NCI-H345 treated with DMSO at 0.1 percent for 48 hours (cell line): Measurements from ENCODE around the gene RAD51AP2.
"Not testable (repeated sequence)": the region's sequence is repeated elsewhere in the genome, so short reads cannot be mapped to it uniquely, and the experiment has no call there.

ENCODE experiments used
- DNase-seq: peaks from one replicate; lab custom pipeline; 2025; ENCODE audit not compliant: unreplicated experiment; lab: John Stamatoyannopoulos, UW

The RAD51AP2 gene

DNA sequence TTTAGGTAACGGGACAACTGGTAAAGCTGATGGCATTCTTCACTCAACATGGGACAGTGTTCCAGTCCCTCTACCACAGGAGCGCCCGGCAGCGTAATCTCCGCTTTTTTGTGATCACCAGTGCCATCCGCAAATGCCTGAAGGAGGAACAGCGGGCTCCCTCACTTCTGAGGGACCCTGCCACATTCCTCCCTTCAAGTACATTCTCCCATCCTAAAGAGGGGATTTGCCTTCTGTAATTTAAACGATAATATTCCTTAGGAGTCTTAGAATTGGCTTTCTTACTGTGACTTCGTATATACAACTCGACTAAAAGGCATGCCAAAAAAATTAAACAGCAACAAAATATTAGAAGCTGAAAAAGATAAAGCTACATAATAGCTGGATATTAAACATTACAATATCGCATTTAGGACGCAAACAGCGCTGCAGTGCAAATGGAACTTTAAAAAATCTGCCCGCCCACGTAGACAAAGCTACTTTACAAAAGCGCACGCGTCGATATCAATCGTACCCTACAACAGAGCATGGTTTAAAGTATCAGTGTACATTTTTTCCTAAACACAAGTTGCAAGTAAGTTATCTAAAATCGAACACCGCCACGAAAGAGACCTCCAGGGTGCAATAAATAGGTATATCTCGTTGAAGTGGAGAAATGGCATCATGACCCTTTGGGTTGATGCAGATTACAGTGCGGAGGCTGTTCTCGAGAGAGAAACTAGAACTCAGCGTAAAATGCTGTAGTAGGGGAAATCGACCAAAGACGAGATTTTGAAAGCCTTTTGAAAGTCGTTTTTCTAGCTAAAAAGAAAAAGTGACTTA is 20.0 kb upstream of the RAD51AP2 start:
- no peak for DNase-seq

DNA sequence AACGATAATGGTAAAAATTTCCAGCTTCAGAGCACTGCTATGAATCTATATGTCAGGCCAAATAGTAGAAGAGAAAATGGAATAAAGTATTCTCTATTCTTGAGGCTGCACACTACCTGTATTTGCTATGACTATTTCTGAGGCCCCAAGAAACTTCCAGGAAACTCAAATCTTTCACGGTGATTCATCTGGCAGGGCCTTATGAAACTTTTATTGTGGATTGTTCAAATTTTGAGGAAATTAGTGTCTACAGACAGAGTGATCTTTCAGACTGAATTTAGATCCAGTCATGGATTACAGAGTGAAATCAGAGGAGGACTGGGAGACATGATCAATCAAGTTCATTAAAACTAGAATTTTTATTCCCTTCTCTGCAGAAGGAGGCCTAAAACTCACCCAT is 18.2 kb upstream of the RAD51AP2 start:
- DNase-seq, result no peak

DNA sequence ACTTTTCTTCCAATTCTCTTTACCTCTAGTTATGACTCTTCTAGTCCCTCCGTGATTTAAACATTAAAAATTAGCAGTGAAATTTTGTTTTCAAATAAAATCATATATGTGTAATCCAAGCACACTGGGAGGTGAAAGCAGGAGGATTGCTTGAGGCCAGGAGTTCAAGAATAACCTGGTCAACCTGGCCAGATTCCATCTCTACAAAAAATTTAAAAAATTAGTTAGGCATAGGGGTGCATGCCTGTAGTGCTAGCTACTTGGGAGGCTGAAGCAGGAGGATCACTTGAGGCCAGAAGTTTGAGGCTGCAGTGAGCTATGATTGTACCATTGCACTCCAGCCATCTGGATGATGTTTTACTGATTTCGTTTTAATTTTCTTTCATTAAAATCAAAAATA is 15.3 kb upstream of the RAD51AP2 start:
- no peak for DNase-seq

DNA sequence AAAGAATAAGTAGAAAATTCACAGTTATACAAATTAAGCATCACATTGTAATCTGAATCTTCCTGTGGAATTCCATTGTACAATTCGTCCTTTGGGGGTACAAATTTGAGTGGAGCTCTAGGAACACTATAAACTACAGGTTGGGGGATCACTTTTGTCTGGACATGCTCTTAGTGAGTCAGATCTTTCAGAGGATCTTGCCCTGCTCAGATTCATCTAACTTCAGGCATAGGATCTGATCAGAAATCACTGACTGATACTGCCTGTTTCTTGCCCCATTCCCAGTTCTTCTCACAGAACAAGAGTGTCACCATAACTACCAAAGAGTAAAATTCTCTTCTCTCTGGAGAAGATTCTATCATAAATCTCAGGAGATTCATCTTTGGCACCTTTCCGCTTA is 11.5 kb upstream of the RAD51AP2 start:
- DNase-seq, result no peak

DNA sequence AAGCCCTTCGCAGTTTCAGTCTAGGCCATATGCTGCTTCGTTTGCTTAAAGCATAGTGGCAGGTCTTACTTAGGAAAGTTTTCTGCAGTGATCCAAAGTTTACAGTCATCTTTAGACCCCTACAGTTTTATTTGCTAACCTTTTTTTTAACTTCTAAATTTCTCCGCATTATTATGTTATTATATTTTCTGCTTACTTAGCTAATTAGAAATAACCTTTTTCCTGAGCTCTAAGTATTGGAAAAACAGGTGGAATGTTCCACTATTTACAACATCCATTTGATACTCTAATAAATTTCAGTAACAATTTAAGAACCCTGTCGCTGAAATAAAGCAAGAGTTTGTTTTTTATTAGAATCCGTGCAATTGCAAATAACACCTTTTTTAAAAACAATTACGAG is 4.1 kb upstream of the RAD51AP2 start:
- no peak for DNase-seq

DNA sequence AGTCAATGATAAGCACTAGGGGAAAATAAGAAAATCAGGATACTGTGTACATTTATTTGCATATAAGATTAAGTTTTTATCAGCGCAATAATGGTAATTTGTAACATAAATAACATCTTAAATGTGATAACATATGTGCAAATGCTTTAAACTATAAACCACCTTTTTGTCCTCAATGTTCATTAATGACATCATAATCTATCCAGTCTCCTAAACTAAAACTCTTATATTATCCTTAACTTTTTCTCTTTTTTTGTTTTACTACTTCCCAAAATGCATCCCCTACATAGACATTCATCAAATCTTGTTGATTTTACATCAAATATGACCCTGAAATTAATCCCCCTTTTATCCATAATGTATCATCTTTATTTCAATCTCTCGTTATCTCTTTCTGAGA is 3.4 kb upstream of the RAD51AP2 start:
- no peak for DNase-seq

DNA sequence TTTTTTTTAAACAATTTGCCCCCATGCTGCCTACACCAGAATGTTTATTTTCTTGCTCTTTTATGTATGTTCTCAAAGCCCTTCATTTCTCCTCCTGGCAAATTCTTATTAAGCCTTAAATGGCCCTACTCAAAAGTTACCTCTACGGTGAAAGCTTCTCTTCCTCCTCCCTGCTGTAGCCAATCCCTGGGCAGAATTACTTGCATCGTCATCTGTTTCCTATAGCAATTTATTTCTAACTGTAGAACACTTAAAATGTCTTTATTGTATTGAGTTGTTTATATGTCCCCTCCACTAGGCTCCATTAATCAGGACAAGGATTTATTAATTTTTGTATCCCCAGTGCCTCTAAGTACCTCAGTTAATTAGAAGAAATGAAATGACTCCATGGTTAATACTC is 2.5 kb upstream of the RAD51AP2 start:
- DNase-seq, result no peak

DNA sequence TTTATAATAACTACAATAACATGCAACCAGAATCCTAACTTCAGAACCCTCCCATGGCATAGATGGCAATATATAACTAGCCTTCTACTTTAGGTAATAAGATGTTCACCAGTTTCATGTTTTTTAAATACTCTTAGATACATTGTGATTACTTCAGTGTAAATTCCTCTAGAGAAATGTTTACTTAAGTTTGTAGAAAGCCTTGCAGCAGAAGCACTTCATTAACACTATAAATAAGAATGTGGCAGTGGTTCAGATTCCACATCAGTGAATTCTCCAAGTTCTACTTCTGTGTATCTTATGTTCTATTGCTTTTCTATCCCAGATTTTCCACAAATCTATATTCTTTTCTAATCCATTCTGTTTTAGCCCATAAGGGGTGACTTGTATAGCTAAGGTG is 1.2 kb upstream of the RAD51AP2 start:
- DNase-seq, result no peak

DNA sequence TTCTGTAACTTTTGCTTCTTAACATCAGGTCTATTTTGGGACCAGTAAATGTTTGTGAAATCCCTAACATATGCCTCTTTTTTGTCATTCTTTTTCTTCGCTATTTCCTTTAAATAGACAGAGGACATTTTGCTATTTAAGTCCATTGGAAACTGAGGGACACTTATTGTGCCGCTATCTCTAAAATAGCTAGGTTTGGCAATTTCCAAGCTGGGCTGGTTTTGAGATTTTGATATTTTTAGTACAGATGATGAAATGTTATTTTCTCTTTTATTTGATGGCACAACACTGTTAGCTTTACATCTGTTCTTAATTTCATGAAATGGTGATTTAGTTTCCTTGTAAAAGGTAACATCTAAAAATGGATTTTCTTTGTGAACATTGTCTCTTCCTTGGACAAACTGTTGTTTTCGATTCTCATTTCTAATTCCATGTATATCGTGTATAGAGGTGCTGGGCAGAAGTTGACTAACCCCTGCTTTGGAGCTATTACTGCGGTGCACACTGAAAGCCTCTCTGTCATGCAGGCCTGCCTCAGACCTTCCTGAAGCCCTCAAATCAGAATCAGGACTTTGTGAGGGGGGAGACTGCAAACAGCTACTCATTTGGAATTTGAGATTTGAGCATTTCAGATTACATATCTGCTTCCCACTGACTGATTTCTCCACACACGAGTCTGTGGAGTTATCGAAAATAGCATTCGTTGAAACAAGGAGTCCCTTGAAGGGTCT is 594 bp downstream of the RAD51AP2 start:
- DNase-seq, result no peak

DNA sequence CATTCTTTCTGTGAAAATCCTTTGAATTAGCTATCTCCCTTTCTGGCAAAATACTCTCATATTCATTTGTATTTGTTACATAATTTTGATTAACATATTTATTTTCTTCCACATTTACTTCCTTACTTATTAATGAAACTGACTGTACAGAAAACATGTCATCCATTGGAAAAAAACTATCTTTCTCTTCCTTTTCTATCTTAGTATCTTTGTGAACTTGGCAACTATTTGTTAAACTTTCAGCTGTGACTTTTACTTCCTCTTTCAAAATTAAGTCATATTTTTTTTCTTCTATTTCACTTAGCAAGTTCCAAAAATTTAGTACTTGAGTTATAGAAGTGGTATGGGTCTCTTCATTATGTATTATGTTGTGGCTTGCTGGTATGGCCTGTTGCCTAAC is 2.6 kb downstream of the RAD51AP2 start:
- no peak for DNase-seq

DNA sequence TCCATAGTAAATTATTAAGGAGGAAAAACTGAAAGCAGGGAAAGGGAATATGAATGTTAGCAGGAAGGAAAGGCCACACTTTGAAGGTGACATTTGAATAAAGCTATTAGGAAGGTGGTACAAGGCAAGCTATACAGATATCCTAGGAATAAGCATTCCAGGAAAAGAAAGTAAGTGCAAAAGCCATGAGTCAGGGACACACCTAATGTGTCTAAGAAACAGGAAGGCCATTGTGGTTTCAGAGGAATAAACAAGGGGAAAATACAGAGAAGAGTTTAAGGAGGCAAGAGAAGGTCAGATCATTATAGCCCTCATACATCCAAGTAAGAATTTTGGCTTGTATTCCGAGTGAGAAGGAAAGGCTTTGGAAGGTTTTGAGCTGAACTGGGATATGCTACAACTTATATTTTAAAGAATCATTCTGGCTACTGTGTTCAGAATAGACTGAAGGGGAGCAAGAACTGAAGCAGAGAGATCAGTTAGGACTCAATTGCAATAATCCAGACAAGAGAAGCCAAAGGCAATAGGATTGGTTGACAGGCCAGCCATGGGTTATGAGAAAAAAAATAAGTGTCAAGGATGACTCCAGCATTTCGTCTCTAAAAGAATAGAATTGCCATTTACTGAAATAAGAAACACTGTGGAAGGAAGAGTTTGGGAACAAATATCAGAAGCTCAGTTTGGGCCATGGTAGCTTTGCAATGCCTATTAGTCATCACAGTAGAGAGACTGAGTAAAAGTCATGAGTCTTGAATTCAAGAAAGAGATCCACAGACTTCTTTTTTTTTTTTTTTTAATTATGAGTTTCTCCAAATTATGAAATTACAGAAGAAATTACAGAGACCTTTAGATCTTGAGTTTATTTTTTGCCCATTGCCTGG is 11.3 kb downstream of the RAD51AP2 start:
- no peak for DNase-seq

DNA sequence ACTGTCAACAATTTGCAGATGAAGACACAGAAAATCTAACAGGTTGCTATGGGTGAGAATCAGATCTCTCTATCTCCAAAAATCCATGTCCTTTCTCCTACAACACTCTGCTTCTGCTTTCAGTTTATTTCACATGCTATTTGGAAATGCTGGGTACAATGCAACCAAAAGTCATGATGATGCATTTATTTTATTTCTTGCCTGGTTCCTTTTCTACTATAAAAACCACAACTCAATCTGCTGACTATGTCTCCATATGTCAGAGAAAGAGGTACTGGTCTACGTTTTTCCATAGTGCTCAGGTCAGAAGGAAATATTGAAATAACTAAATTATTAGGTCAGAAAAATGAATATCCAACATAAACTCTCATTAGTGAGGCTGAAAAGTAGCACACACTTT is 20.5 kb downstream of the RAD51AP2 start:
- DNase-seq, result no peak

DNA sequence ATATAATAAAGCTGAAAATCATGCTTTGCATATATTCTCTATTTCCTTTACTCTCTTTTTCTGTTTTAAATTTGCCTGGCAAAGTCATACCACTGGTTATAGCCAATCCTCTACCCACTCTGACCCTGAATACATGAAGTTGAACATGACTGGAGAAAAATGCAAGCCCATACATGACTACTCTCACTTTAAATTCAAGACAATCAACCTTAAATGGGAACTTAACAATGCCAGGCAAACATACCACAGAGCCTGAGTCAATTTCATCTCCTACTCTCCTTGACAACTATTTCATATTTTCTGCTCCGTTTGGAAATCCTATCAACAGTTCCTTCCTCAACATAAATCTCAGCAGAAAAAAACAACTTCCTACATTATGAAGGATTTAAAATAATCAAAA is 22.6 kb downstream of the RAD51AP2 start:
- DNase-seq, result no peak

DNA sequence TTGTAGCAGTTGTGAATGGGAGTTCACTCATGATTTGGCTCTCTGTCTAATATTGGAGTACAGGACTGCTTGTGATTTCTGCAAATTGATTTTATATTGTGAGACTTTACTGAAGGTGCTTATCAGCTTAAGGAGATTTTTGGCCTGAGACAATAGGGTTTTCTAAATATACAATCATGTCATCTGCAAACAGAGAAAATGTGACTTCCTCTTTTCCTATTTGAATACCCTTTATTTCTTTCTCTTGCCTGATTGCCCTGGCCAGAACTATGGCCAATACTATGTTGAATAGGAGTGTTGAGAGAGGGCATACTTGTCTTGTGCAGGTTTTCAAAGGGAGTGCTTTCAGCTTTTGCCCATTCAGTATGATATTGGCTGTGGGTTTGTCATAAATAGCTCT is 28.1 kb downstream of the RAD51AP2 start:
- not testable (repeated sequence) for DNase-seq

DNA sequence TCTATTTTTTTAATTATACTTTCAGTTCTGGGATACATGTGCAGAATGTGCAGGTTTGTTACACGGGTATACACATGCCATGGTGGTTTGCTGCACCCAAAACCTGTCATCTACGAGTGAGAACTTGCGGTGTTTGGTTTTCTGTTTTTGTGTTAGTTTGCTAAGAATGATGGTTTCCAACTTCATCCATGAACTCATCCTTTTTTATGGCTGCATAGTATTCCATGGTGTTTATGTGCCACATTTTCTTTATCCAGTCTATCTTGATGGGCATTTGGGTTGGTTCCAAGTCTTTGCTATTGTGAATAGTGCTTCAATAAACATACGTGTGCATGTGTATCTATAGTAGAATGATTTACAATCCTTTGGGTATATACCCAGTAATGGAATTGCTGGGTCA is 29.6 kb downstream of the RAD51AP2 start:
- DNase-seq, result not testable (repeated sequence)

DNA sequence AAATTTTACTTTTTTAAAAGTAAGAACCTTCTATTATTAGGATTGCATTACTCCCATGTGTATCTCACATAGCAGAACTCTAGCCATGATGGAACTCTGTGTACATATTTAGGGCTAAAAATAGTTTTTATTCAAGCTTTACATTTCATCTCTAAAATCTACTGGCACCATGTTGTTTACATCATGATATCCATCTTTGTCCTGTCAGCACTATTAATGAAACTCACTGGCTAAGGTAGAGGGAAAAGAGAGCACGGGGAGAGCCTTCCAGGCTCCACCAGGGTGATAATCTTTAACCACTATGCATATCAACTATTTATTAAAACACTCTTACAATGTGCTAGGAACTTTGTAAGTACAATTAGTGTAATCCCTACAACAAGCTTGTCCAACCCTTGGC is 34.7 kb downstream of the RAD51AP2 start:
- no peak for DNase-seq

DNA sequence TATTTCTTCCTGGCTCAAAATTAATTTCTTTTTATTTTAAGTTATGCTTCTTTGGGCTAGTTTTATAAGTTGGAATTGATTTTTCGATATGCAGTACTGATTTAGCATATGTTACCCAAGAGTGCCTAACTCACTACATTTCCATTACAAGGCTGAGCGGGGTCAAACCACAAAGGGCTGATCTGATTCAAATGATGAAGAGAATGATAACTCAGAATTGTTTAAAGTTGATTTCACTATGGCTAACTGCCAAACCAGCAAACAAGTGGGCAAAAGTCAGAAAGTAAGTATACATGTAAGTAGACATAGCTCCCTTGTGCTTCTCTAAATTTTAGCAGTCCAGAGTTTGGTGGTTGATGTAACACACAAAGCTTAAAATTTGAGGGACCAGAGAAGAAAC is 35.6 kb downstream of the RAD51AP2 start:
- no peak for DNase-seq

DNA sequence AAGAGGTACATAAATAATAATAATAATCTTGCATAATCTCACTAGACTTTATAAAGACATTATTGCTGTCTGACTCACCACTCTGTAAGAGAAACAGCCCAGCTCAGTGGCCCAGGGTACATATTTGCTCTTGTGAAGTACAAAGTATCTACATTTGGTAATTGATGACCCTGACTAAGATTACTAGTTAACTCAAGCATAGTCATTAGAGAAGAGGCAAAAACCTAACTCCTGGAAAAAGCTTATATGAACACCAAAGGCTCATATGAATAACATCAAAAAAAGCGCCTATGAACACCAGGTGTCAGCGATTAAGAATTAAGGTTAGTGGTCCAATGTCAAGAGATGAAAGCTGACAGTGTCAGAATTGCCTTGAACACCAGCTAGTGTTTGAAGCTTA is 38.4 kb downstream of the RAD51AP2 start:
- DNase-seq, result no peak

DNA sequence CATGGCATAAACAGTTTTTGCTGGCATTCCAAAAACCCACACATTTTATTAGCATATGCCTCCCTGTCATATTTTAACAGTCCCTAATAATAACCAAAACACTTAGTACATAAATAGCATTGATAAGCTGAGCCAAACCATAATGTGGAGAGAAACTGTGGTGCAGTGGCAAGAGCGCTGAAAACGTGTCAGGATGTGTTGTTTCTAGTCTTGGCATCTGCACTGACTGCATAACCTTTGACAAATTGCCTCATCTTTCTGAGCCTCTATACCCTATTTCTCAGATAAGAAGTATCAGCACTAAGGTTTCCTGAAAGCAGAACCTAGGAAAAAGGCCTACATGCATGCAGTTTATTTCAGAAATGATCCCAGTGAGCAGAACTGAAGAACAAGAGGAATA is 41.4 kb downstream of the RAD51AP2 start:
- no peak for DNase-seq

DNA sequence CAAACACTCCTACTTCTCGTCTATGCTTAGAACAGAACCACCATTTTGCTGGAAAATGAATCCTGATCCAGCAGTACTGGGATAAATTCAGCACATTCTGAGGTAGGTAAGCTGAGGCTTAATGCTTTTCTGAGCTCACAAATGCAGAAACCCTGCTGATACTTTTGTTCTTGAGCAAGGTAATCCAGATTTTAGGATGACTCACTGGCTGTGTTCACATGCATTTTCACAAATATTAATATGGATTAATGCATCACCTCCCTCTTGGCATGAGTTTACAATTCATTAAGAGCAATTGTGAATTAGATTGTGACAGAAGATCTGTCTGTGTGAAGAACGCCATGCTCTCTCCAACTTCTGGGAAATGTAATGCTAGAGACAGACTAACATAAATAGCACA is 42.2 kb downstream of the RAD51AP2 start:
- DNase-seq, result no peak

DNA sequence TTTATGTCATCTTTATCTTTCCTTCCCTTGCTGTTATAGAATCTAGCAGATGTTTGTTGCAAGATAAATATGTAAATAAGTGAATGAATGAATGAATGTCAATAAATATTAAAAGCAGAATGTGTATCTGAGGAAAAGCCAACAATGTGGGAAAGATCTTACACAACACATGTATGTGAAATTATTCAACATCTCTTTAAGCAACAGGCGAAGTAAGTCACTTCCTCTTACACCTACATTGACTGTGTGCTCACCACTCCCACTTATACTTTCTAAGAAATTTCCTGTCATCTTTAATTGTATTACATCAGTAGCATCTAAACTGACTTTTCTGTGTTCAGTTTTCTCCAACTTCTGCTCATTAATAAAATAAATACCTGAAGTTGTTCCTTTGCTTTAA is 43.0 kb downstream of the RAD51AP2 start:
- DNase-seq, result no peak

DNA sequence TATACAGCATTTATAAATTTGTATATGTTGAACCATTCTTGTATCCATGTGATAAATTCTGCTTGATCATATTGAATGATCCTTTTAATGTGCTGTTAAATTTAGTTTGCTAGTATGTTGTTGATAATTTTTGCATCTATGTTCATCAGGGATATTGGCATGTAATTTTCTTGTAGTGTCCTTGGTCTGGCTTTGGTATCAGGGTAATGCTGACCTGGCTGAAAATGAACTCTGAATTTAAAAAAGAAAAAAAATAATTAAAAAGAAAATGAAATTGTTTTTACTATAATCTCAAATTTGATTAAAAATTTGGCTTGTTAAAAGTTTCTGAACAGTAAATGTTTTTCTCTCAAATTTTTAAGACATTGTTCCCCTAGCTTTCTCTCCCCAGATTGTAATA is 46.3 kb downstream of the RAD51AP2 start:
- no peak for DNase-seq
